GM21825 (cell line): Measurements from ENCODE around the gene PRLH.
A peak's percentile ranks its signal among the peaks of the same experiment; 100 is the strongest.
"Not testable (repeated sequence)": the region's sequence is repeated elsewhere in the genome, so short reads cannot be mapped to it uniquely, and the experiment has no call there.

Experiments
- ATAC-seq: cut with Tn5 transposase; IDR thresholded peaks from one replicate; pipeline ENCODE4 v1.9.1; 2021; ENCODE audit warnings: mild to moderate bottlenecking, moderate library complexity; ENCODE audit not compliant: unreplicated experiment

PRLH gene

GRCh38 chr2:237598468-237599208 is 32.3 kb downstream of the PRLH start:
- no peak for ATAC-seq

DNA sequence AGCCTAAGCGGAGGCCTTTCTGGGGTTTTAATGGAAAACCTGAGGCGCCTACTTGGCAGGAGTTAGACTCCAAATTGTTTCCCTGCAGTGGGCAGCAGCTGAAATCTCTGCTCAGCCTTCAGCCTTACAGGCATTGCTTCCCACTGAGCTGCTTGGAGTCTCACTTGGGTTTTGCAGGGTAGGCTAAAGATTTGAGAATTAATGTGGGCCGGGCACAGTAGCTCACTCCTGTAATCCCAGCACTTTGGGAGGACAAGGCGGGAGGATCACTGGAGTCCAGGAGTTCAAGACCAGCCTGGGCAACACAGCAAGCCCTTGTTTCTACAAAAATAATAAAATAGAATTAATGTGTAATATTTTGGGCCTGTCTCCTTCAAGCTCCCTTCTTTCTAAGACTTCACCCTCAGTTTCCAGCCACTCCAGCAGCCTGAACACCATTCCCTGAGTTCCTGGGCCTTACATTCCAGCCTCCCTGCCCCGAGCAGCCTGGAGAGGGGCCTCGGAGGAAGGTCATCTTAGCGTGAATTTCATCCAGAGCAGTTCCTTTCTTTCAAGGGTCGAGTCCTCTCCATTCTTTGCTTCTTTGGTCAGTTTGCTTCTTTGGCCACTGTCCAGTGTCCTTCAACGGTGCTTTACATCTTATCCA is 33.2 kb downstream of the PRLH start:
- no peak for ATAC-seq

- ATAC-seq: no peak
These were observed 34.0 kb downstream of the PRLH start for GRCh38 chr2:237600205-237600846.

DNA sequence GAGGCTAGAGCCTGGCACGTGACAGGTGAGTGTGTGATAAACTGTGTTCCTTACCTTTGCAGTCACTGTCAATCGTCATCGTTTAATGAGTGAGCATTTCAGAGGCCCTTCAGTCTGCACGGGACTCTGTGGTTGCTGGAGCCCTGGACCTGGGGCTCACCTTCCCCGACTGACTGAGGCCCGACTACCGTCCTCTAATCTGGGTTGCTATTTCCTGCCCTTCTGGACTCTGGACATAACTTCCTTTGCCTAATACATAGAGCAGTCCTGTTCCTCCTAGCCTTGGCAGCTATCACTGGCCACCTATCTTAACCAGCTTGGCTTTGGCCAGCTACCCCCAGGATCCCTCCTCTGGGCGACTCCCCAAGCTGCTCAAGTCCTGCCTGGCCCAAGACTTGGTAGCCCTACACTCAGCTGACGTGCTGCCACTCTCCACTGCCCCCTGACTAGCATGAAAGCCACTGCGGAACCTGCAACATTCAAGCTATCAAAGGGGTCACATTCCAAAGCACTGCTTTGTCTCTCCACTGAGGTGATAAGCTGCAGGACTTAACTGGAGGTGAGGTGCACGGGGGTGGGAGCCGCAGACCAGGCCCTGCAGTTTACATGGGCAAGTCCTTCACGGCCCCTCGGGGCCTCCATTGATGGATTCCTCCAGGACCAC is 35.2 kb downstream of the PRLH start:
- ATAC-seq: no peak

DNA sequence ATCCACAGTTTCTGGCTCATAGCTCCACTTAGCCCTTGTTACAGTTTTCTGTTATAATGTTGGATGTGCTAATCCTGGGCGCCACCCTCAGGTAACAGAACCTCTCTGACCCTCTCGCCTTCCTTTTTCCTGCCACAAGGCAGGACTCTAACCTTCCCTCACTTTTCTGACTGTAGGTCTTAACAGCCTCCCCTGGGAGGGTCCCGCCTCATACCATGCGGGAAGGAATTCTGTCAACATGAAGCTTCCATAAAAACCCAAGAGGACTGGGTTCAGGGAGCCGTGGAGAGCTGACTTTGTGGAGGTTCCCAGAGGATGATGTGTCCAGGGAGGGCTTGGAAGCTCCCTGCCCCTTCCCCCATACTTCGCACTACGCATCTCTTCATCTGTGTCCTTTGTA is 36.0 kb downstream of the PRLH start:
- ATAC-seq: no peak

DNA sequence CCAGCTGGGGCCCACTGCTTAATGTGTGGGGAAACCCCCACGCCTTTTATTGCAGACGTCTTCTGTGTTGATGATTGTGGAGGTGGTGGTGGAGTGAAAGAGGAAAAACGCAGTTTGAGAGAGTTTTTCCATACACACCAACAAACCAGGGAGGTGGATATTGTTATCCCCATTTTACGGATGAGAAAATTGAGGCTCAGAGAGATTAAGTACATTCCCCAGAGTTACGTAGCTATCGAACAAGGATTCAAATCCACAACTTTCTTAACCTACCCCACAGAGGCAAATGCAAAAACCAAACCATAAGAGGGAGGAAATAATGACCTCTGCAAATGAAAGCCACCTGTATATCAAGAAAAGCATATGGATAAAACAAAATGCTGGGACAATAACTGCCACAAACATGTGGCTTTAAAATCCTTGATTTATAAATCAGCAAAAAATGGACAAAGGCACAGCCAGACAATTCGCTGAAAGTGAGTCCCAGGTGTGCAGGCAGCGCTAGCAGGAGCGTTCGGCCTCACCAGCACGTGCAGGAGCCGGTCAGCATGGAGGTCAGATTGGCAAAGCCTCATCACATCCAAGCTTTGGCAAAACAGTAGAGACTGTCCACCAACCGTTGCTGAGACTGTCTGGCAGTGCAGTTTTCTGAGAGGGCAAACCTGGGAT is 36.8 kb downstream of the PRLH start:
- no peak for ATAC-seq

DNA sequence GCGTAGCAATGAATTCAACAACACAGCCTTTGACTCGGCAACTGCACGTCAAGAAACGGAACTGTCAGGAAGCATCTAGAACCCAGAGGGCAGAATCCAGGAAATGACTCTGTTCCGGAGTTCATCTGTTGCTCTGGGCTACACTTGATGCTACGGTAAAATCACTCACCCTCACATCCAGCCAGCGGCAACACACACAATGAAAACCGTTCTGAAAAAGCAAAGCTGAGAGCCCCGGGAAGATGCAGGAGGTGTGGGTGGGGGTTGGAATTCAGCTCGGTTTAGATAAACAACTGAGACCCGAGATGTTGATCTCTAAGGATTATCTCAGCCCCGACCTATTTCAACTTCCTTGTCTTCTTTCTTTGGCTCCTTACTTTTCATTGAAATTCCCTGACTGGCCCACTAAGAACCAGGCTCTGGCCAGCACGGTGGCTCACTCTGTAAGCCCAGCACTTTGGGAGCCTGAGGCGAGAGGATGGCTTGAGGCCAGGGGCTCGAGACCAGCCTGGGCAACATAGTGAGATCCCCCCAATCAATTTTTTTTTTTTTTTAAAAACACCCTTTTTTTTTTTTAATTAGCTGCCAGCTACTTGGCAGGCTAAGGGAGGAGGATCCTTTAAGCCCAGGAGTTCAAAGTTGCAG is 37.5 kb downstream of the PRLH start:
- peak; percentile 72 for ATAC-seq

DNA sequence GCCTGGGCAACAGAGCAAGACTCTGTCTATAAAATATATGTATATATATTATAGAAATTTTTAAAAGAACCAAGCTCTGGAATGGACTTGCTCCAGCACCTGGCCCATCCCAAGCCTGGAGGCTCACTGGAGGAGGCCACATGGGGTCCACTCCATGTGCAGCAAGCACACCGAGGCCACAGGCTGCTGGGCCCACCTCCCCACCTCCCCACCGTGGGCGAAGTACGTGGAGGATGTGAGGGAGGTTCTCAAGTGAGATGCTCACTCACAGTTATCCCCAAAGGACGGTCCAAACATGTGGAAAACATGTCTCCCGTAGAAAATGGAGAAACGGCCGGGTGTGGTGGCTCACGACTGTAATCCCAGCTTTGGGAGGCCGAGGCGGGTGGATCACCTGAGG is 38.0 kb downstream of the PRLH start:
- no peak for ATAC-seq

DNA sequence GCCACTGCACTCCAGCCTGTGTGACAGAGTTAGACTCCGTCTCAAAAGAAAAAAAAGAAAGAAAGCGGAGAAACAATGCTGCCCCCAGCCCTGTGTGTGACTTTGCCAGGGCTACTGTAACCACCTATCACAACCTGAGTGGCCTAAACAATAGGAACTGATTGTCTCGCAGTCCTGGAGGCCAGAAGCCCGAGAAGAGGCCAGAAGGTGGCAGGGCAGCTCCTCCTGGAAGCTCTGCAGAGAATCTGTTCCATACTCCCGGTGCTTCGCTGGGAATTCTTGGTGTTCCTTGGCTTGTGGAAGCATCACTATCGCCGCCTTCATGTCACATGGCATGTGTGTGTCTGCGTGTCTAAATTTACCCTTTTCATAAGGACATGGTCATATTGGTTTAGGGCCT is 38.6 kb downstream of the PRLH start:
- ATAC-seq: no peak

DNA sequence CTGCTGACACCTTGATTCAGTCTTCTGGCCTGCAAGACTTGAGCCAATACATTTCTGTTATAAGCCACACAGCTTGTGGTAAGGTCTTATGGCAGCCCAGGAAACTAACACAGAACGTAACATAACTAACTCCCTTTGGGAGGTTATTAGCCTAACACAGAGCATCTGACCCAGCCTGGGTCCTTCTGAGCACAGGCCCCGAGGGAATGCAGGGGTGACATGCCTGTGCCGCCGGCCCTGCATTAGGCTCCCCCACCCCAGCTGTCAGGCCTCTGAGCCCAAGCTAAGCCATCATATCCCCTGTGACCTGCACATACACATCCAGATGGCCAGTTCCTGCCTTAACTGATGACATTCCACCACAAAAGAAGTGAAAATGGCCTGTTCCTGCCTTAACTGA is 40.1 kb downstream of the PRLH start:
- ATAC-seq: not testable (repeated sequence)

DNA sequence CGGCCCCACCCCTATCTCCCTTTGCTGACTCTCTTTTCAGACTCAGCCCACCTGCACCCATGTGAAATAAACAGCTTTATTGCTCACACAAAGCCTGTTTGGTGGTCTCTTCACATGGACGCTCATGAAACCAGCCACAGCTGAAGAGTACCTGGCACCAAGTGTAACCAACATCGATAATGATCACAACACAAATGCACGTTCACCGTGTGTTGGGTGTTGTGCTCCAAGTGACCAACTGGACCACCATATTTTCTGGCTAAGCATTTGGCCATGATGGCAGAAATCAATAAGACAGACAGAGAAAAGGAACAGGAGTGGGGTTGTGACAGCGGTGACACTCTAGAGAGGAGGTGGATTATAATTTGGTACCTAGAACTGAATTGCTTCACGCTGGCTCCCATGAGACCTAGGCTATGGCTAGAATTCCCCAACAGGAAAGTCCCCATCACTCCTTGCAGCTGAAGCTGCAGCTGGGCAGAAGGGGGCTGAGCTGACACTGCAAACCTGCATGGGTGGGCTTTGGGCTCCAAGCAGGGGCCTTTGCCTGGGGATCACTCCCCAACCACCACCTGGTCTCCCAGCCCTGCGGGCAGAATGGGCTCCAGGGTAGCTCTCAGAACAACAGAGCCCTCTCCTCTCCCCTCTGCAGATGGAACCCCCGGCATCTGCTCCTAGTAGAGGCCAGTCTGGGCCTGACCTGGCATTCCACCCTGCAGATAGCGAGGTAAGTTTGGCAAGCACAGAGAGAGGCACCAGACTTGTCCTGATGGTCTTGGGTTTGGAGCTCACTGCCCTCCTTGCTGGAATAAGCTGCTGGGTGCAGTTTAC is 46.4 kb downstream of the PRLH start:
- no peak for ATAC-seq

DNA sequence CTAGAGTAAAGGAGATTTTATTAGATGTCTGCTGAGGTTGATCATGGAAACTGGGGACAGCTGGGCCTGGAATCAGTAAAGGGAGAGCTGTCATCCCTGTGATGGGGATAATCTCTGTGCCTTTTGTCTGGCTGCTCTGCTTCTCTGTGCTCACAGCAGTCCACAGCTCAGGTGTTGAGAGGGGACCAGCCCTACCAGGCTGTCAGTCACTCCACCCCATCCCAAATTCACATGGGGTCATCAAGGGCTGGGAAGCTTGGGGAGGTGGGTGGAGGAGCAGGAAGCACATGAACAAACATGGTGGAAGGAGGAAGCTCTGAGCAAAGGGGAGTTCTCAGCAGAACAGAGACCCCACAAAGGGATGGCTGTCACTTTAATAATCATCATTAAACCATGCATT is 47.3 kb downstream of the PRLH start:
- ATAC-seq: no peak

- no peak for ATAC-seq
These were observed 47.9 kb downstream of the PRLH start for GRCh38 chr2:237614151-237614720.

DNA sequence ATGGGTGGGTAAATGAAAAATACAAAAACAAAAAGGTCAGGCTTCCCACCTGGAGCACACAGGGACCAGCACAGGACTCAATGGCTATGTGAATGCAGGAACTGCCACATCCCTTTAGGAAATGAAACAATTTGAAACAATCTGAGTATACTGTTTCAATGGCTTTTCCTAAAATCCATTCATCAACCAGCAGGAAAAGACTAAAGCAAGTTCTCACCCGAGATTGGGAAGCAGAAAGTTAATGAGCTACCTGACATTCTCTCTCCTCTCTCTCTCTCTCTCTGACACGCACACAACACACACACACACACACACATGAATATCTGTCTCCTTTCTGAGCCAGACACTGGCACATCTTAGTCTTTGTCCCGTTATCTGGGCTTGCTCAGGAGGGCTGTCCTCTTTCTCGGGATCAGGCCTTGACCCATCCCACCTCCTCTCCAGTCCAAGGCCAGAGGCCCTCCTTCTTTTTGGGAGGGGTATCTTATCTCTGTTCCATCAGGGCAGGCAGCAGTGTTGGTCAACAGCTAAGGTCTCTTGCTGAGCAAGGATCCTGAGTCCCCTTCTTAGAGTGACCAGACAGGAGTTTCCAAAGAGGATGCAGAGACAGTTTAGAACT is 49.4 kb downstream of the PRLH start:
- ATAC-seq: no peak

DNA sequence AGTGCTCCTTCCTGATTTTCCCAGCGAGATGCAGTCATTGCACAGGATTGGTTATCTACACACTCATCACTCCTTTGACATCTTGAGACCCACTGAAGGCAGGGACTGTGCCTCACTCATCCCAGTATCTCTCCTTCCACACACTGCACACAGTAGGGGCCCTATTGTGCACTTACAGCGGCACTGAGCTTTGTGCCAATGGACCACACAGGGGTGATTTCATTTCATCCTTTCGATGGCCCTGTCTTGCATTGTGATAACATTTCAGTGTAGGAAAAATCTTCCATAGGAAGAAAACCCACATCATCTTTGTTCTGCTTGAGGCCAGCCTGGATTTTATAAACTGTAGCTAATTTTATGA is 50.0 kb downstream of the PRLH start:
- no peak for ATAC-seq
